OCI-LY3 (cell line): ENCODE measurements around the gene ZSCAN9.

Experiments
- H2AFZ ChIP-seq: fragments of 200-600, 300-600 bp; shearing (Covaris generic); 2 replicates; pipeline ENCODE4 v1.6.0; 2014; ENCODE audit warnings: antibody characterized with exemption, low read depth, low read length
- H3K27ac ChIP-seq: fragments of 200-600, 300-600 bp; sonication (generic); 2 replicates; pipeline ENCODE4 v1.5.1; 2014; ENCODE audit warnings: mild to moderate bottlenecking, low read length, moderate library complexity, mixed read lengths
- H3K27me3 ChIP-seq: fragments of 200-600, 300-600 bp; sonication (generic); 2 replicates; pipeline ENCODE4 v1.6.1; 2014; ENCODE audit warnings: low read depth, low read length, mixed read lengths
- H3K36me3 ChIP-seq: fragments of 200-600, 300-600 bp; sonication (generic); replicated peaks from 2 replicates; pipeline ENCODE3; 2014; ENCODE audit warnings: low read depth, low read length, mixed read lengths
- H3K4me1 ChIP-seq: fragments of 300-600, 200-600 bp; sonication (generic); 2 replicates; pipeline ENCODE4 v1.6.1; 2014; ENCODE audit warnings: low read length, mixed read lengths
- H3K4me2 ChIP-seq: fragments of 200-600, 300-600 bp; sonication (generic); 2 replicates; pipeline ENCODE4 v1.6.1; 2014; ENCODE audit warnings: low read length, mixed read lengths
- H3K4me3 ChIP-seq: fragments of 300-600, 200-600 bp; sonication (generic); 2 replicates; pipeline ENCODE4 v1.5.1; 2014; ENCODE audit warnings: antibody characterized with exemption, mild to moderate bottlenecking, low read length, moderate library complexity
- H3K79me2 ChIP-seq: fragments of 300-600, 200-600 bp; shearing (Covaris generic); 2 replicates; pipeline ENCODE4 v1.6.1; 2014; ENCODE audit warnings: mild to moderate bottlenecking, low read length, mixed read lengths
- H3K9ac ChIP-seq: fragments of 300-600, 200-600 bp; shearing (Covaris generic); 2 replicates; pipeline ENCODE4 v1.6.0; 2014; ENCODE audit warnings: mild to moderate bottlenecking, low read length, moderate library complexity
- H3K9me3 ChIP-seq: fragments of 200-600, 300-600 bp; shearing (Covaris generic); 2 replicates; pipeline ENCODE4 v1.6.1; 2014; ENCODE audit warnings: low read length, mixed read lengths; ENCODE audit not compliant: insufficient read depth
- H4K20me1 ChIP-seq: fragments of 200-600, 300-600 bp; sonication (generic); 2 replicates; pipeline ENCODE4 v1.6.1; 2016; ENCODE audit warnings: low read length, mixed read lengths; ENCODE audit not compliant: insufficient read depth
- CTCF ChIP-seq: fragments of 200-600, 300-600 bp; sonication (generic); IDR thresholded peaks from 2 replicates; pipeline ENCODE4 v1.5.1; 2014; ENCODE audit warnings: antibody characterized with exemption, low read length, low read depth
- EZH2phosphoT487 ChIP-seq: fragments of 200-600 bp; shearing (Covaris generic); IDR thresholded peaks from 2 replicates; pipeline ENCODE4 v1.6.1; 2018; ENCODE audit warnings: antibody characterized with exemption, mixed run types, low read depth

ZSCAN9 gene

GRCh38 chr6:28254121-28254519 lies 29.0 kb downstream of the ZSCAN9 start:
- Histone ChIP-seq H3K27ac (no peak overlapping the region), H3K9me3 (no peaks in the 10 kb centered on the region), H3K4me1 (peaks cover 5% of the 10 kb centered on the region; the same call in 1 of the 2 replicates), H3K27me3 (no peaks in the 10 kb centered on the region), H3K4me3 (no peak overlapping the region), H3K36me3 (no peaks in the 10 kb centered on the region), H4K20me1 (no peaks in the 10 kb centered on the region), H3K79me2 (no peaks in the 10 kb centered on the region), H3K9ac (no peak overlapping the region), H3K4me2 (no peak overlapping the region), H2AFZ (no peak overlapping the region)
- TF ChIP-seq CTCF (no peak), EZH2phosphoT487 (no peak)

- H3K4me1 ChIP-seq, result peaks cover 5% of the 10 kb centered on the region; the same call in 1 of the 2 replicates
- no peaks in the 10 kb centered on the region for H3K79me2 ChIP-seq
- TF ChIP-seq EZH2phosphoT487, result no peak
- no peak for TF ChIP-seq CTCF
- no peaks in the 10 kb centered on the region for H3K27me3 ChIP-seq
- H2AFZ ChIP-seq, result no peak overlapping the region
- no peak overlapping the region for H3K4me2 ChIP-seq
- no peaks in the 10 kb centered on the region for H3K36me3 ChIP-seq
- no peaks in the 10 kb centered on the region for H4K20me1 ChIP-seq
- no peak overlapping the region for H3K4me3 ChIP-seq
- no peak overlapping the region for H3K27ac ChIP-seq
- H3K9me3 ChIP-seq, result no peaks in the 10 kb centered on the region
- H3K9ac ChIP-seq, result no peak overlapping the region
Measured at GRCh38 chr6:28257042-28257441, 32.0 kb downstream of the ZSCAN9 start.

GRCh38 chr6:28258877-28259777 lies 34.1 kb downstream of the ZSCAN9 start, which contains the start of gene NKAPL:
Gene NKAPL (plus strand): TSS chr6:28259297. CDS start chr6:28259372, 75 bp downstream.
- Histone ChIP-seq H3K36me3 (no peaks in the 10 kb centered on the region), H3K27ac (no peak within 1 kb of the TSS), H3K9me3 (no peaks in the 10 kb centered on the region), H3K9ac (no peak within 1 kb of the TSS), H2AFZ (no peak within 1 kb of the TSS), H3K4me1 (no peaks in the 10 kb centered on the region), H3K79me2 (no peaks in the 10 kb centered on the region), H3K4me3 (no peak within 1 kb of the TSS), H4K20me1 (no peaks in the 10 kb centered on the region), H3K4me2 (no peak within 1 kb of the TSS), H3K27me3 (no peaks in the 10 kb centered on the region)
- no peak for TF ChIP-seq CTCF
- TF ChIP-seq EZH2phosphoT487, result no peak

- H3K27ac ChIP-seq, result no peak overlapping the region
- H4K20me1 ChIP-seq, result no peaks in the 10 kb centered on the region
- H3K9me3 ChIP-seq, result no peaks in the 10 kb centered on the region
- H3K4me1 ChIP-seq, result peaks cover 10% of the 10 kb centered on the region
- H3K27me3 ChIP-seq, result no peaks in the 10 kb centered on the region
- H3K9ac ChIP-seq, result no peak overlapping the region
- TF ChIP-seq CTCF (no peak), EZH2phosphoT487 (no peak)
- no peak overlapping the region; the same call in 1 of the 2 replicates for H2AFZ ChIP-seq
- H3K79me2 ChIP-seq, result peaks cover 12% of the 10 kb centered on the region
- no peak overlapping the region for H3K4me3 ChIP-seq
- no peaks in the 10 kb centered on the region for H3K36me3 ChIP-seq
- no peak overlapping the region for H3K4me2 ChIP-seq
Measured at GRCh38 chr6:28263922-28264321, 38.8 kb downstream of the ZSCAN9 start.
